ENCODE measurements around the gene POLR1H.
A peak's percentile ranks its signal among the peaks of the same experiment; 100 is the strongest.

Gene POLR1H

DNA sequence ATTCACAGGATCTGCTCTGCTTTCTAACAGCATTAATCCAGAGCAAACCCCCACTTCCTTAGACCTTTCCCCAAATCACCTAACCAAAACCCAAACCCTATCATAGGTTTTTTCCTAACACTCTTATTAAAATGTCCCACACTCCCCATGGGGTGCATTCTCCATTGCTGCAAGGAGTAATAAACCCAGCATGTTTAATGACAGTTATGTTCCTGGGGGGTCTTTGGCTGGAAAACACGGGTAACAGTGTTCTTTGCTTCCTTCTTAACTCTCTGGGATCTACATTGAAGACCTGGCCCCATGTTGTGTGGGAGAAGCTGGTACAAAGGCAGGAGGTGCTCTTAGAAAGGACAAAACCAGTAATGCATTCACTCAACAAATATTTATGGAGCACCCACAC lies 35.8 kb downstream of the POLR1H start:
- ATAC-seq (no peak), DNase-seq (no peak)

DNA sequence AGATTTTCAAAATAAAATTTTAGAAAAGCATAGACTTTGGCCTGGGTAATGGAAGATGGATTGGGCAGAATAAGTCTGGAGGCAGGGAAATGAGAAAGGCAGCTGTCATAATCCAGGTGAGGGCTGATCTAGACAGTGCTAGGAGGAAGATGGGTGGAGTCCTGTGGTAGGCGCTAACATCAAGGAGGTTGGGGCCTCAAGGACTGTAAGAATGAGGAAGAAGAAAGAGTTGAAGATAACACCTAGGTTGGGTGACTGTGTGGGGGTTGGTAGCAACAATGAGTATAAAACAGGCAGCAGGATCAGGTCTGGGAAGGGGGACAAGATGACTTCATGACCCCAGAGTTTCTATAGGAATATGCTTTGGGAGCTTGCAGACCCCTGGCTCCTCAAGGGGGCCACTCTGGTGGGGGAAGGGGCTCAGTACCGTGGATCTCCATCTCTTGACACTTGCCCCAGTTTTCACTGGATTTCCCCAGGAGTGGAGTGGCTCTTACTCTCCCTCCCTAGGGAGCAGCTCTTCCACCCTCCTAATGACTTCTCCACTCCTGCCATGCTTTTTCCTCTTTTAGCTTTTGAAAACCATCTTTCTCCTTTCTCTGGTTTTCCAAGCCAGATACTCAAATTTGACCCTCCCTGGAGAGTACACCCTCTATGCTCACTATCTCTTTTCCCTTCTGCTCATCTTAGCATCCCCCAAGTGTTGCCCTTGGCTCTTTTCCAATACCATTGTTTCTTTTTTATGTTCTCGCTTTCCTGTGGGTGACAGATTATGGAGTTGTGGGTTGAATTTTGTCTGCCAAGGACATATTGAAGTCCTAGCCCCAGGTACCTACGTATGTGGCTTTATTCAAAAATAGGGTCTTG lies 37.1 kb downstream of the POLR1H start:
- ATAC-seq, result no peak
- no peak for DNase-seq

DNA sequence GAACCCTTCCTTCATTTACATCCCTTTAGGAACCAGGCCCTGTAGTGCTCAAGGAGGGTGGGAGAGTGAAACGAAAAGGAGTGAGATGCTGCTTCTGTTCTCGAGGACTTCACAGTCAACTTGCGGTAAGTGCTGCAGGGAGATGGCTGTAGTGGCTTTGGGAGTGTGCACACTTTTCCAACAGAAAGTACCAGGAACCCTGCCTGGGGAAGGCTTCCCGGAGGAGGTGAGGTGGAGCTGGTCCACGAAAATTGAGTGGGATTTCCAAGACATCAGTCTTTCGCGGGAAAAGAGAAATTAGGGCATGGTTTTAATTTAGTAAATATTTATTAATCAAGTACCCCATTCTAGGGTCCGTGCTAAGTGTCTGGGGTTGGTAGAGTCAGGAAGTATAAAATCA lies 39.1 kb downstream of the POLR1H start:
- ATAC-seq (no peak), DNase-seq (no peak)

DNA sequence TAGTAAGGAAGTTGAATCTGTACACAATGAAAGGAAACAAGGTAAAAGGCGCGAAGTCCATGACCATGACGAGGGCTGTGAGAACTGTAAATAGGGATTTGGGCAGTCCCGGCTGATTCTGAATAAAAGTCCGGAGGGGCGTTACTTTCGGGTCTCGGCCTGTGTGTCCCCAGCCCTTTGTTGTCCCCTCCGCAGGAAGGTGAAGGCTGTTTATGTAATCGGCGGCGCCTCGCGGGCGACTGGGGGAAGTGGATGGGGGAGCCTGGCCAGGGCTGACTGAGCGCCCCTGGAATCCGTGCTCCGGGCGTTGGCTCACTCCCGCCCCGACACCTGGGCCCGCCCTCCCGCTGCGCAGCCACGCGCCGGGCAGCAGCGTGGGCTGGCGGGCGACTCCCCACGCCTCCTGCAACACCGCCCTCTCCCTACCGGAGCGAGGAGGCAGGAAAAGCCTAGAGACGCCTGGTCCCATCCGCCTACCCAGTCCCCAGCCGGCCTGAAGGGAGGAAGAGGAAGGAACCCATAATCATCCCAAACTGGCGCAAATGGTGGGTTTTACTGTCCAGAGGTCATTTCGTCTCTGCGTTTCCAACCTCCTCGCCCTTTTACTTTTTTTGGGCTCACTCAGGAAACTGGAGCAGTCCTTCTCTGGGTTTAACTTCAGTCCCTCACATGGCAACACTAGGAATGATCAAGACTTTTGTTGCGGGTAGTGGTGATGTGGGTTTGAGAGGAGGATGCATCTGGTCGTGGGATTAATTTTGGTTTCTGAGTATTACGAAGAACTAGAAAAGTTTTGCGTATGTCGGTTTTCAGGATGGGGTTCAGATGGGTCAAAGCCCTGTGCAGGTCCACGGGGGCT lies 39.7 kb downstream of the POLR1H start:
- ATAC-seq (no peak), DNase-seq (peak; percentile 33)

DNA sequence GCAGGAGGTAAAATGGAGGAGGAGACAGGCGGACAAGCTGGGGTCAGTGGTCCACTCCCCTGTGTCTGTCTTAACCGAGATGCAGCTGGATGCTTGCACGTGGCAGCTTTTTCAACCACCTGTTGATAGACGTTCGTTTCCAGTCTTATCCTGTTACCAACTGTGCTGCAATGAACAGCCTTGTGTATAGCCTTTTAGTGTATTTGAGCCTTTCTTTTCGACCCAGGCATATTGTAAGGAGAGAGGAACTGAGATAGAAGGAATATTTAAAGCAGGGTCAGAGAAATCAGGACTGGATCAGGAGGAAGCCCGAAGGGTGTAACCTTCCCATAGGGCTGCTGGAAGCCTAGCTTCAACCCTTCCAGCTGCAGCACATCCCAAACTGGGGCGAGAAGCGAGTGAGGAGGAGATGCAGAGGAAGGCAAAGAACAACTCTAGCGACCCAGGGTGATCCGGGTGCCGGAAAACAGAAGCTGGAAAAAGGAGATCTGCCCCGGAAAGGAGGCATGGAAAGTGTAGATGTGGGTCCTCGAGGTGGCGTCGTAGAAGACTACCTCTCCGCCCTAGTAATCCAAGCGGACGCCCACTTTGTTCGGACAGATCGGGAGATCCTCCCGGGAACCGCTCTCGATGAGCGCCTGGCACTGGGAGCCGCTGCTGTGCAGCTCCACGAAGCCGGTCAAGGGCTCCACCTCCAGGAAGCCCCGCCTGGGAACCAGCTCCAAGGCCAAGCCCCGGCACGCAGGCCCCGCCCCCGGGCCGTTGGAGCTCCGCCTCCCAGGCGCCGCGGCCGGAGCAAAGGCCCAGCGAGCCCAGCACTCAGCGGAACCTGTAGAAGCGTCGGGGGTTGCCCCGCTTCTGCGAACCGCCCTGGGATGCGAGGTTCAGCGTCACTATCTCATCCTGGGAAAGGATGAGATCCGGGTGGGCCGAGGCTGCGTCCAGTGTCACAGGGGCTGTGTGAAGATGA lies 40.7 kb downstream of the POLR1H start:
- DNase-seq, result peak; percentile 87
- ATAC-seq, result peak; percentile 75

DNA sequence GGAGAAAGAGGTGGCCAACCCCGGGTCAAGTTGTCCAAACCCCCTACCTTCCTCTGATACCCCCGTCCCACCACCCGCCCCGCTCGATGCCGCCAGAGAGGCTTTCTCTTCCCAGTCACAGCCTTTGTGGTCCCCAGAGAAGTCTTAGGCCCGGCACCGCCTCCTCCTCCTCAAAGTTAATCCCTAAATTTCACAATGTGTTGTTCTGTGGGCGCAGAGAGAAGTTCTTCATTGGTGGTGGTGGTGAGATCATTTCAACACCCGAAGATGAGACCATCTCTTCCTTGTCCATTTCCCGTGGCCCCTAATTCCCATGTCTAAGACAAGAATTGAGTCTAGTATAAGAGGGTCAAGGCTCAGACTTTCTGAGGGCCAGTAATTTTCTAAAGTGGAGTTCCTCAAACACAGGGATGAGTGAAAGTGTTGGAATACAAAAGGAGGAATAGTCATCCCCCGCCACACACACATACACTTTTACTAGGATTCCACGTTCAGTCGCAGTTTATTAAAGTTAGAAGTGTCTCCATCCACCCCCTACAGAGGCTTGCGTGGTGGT lies 41.4 kb downstream of the POLR1H start:
- DNase-seq (no peak), ATAC-seq (peak; percentile 8)

DNA sequence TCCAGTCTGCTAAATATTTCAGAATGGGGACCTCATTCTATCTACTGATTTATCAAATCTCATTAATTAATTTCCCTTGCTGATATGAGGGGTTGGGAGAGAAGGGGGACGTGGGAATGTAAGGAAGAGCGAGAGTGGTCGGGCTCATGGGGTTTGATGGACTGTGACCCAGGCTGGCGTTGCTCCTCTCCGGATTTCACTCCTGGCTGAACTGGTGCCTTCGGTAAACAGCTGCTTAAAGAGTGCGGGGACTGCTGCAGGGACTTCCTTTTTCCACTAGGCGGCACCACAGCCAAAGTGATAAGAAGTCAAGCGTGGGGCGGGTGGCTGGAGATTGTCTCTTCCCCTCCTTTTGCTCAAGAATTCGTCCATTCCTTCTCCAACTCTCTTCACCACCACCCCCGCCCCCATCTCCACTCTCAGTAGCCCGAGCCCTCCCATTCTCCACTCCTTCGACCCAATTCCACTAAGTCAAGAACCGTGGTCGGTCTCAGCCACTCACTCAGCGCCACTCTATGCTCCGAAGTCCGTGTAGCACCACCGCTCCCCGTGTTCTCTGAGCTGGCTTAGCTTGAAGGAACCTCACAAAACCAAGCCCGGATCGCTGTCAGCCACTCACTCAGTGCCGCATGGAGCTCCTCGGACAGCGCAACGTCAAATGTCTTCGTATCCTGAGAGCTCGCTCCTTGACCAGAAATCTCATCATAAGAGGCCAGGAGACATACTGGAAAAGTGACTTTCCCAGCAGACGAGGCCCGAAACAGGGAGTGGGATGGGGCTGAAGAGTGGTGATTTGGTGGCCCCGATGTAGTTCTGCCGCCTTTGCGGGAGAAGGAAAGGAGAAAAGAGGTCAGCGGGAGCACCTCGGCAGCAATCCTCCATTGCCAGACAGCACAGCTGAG lies 42.2 kb downstream of the POLR1H start:
- DNase-seq (peak; percentile 83), ATAC-seq (peak; percentile 82)

DNA sequence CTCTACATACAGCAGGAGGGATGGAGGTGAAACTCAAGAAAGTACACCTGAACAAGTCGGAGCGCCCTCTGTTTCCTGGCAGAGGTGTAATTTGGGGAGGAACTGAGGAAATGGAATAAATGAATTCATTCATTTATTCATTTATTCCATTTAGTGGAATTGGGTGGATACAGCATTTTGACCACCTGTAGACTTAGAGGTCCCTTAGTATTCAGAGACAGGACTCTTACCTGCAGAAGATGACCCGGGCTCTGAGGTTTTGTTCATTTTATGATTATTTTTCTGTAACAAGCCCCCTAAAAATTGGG lies 42.8 kb downstream of the POLR1H start:
- no peak for ATAC-seq

DNA sequence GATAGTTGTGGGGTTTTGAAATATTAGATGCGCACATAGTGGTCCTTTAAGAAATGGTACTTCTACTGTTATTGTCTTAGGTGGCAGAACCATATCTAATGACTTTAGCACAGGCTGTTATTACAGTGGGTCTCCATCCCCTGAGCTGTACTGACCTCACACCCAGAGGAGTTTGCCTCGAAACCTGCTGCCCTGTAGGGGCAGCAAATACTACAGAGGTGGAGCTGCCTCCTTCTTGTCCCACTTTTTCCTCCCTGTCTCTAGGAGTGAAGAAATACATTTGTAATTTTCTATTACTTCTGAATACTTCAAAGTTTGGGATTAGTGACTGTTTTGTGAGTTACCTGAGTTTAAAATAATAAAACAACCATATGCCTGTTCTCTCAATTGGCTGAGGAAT lies 43.6 kb downstream of the POLR1H start:
- no peak for ATAC-seq

More for the DNA sequence above, 42.8 kb downstream of the POLR1H start:
- DNase-seq, result no peak

DNA sequence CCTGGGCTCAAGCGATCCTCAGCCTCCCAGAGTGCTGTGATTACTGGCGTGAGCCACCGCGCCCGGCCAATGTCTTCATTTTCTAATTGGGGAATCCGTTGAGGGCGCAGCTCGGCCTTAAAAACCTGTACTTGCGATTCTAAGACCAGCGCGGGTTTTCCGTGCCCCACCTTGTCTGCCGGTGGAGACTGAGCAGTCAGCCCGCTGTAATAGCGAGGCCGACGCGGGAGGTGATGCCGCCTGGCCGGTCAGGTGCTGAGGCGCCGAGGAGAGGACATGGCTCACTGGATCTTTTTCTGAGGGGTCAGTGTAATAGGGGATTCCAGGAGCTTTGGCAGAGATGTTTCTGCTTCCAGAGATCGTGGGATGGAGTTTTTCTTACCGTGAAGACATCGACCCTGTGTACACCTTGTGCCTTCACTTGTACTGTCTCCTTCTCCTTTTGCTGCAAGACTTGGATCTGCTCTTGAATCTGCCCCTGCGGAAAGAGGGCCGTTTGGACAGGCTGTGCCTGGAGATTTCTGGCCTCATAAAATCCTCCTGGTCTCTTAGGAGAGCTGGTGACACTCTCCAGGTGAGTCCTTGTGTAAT lies 50.3 kb downstream of the POLR1H start:
- DNase-seq (no peak), ATAC-seq (no peak)

More for the DNA sequence above, 43.6 kb downstream of the POLR1H start:
- DNase-seq, result no peak

DNA sequence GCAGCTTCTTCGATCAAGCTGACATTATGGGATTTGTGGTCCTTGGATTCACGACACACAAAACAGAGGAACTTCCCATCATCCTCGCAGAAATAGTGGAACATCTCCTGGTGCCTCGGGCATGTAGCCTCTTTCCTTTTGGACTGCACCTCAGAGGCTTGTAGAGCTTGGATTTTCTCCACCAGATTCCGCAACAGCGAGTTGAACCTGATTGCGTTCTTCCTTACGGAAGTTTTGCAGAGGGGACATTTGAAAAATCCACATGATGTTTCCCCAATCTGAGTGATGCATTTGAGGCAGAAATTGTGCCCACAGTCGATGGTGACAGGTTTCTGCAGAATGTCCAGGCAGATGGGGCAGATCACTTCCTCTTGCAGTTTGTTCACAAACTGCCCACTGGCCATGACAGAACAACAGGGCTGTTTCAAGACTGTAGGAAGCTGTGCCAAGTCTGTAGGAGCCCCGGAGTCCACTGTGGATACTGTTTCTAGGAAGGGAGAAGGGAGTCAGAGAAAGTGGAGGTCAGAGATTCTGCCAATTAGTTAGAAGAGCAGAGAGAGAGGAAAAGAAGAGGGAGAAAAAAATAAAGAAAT lies 51.4 kb downstream of the POLR1H start:
- no peak for DNase-seq
- ATAC-seq, result no peak

DNA sequence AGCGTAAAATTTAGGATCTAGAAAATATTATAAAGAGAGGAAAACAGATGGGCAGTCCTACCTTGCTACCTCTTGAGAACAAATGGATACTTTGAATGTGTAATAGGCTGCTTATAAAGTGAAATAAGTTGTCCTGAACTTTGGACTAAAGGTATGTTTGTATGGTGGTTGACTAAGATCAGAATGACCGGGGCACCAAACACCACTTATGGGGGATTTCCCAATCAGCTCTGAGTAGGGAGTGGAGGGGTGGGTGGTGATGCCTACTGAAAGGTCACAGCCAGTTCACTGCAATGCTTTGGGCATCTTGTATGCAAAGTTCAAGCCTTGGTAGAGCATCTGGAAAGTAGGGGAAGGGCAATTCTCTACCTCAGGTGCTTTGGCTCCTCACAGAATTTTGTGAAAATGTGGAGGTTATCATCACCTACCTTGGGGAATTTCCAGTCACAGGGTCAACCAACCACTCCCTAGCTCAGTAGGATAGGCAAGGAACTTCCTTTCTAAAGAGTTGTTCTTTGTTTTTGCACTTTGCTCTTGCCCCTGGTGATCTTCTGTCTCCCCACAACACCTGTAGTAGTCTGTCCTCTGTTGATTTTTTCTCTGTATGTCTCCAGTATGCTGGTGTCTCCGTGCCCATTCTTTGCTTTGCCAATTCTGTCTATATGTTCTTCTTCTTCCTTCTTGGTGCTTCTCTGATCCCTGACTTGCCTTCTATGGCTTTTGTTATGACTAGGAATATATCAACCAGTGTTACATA lies 52.1 kb downstream of the POLR1H start, which contains the start of gene TRIM31:
Gene TRIM31 (minus strand): TSS at position 88 of the 757 bp plus-strand sequence. CDS start 285 bp downstream, outside the sequence.
- DNase-seq, result no peak
- peak; percentile 86 for ATAC-seq

DNA sequence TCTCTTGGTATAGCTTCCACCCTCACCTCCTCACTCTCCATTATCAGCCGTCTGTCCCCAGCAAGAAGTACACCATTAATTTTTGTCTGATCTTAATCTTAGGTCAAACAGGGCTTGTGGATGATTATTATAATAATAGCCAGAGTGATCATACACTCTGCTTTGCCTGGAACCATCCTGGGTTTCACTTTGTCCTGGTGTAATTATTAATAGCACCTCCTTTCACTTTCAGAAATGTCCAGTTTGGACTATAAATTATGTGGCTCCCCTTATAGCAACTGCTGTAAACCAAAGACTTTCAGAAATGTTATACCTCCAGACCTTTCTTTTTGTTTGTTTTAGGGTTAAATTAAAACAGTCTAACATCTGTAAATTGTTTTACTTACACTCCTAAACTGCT lies 52.8 kb downstream of the POLR1H start:
- ATAC-seq (no peak), DNase-seq (no peak)

Data from stimulated activated naive CD8-positive, alpha-beta T cell treated with anti-CD3 and anti-CD28 coated beads, Interleukin-15, Interleukin-2, amounts not matched to agents 100 U/mL and 50 U/mL, for 24 hours (primary cell).